Measurements from ENCODE around the gene TMTC2. TPM values are rescaled to one million over a fixed set of nuclear protein-coding genes. Genes with fewer than 3 reads are reported as not detected.
"Not testable (repeated sequence)": the region's sequence is repeated elsewhere in the genome, so short reads cannot be mapped to it uniquely, and the experiment has no call there.

Gene TMTC2
- total RNA-seq, 1 donor from 2014 or later, result 99.3 TPM

DNA sequence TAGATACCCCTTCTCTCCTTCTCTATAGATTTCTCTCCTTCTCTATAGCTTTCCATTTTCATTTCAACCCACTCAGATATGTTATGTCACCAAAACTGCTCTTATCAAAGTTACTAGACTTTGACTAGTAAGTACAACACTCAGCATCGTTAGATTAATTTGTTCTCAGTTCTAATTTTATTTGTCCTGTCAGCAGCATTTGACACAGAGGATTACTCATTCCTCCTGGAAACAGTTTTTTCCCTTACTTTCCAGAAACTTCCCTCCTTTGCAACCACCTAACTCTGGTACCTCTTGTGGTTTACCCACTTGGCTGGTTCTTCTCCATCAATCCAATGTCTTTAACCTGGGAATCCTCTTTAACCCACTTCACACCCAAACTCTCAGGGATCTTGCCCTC, 423.7 kb downstream of the TMTC2 start:
- no peak for DNase-seq
- Mint-ChIP-seq H3K27ac (ENCODE audit: unreplicated experiment) (no peak overlapping the region), H3K27me3 (ENCODE audit: unreplicated experiment) (peaks cover 2% of the 10 kb centered on the region), H3K4me3 (ENCODE audit: unreplicated experiment) (no peak overlapping the region), H3K9me3 (ENCODE audit: unreplicated experiment) (no peaks in the 10 kb centered on the region), H3K36me3 (ENCODE audit: unreplicated experiment) (peaks cover 5% of the 10 kb centered on the region), H3K4me1 (ENCODE audit: low read depth, unreplicated experiment) (peaks cover 7% of the 10 kb centered on the region)
- TF ChIP-seq, protein P1, sequence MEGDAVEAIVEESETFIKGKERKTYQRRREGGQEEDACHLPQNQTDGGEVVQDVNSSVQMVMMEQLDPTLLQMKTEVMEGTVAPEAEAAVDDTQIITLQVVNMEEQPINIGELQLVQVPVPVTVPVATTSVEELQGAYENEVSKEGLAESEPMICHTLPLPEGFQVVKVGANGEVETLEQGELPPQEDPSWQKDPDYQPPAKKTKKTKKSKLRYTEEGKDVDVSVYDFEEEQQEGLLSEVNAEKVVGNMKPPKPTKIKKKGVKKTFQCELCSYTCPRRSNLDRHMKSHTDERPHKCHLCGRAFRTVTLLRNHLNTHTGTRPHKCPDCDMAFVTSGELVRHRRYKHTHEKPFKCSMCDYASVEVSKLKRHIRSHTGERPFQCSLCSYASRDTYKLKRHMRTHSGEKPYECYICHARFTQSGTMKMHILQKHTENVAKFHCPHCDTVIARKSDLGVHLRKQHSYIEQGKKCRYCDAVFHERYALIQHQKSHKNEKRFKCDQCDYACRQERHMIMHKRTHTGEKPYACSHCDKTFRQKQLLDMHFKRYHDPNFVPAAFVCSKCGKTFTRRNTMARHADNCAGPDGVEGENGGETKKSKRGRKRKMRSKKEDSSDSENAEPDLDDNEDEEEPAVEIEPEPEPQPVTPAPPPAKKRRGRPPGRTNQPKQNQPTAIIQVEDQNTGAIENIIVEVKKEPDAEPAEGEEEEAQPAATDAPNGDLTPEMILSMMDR (IDR thresholded peaks at IDR 0.05; ENCODE audit: partially characterized antibody, unreplicated experiment), result no peak

DNA sequence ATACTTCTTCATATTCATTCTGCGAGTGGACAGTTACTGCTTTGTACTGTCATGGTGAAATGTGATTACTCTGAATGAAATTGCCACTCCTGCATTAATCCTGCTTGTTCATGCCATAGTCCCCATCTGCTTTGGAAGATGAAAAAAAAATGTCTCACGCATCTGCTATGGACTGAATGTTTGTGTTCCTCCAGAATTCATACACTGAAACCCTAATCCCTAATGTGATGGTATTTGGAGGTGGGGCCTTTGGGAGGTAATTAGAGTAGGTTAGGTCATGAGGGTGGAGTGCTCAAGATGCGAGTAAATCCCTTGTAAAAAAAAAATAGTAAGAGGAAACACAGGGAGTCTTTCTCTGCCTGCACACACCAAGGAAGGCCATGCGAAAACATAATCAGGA, 427.2 kb downstream of the TMTC2 start:
- no peak overlapping the region for H3K27ac Mint-ChIP-seq (ENCODE audit: unreplicated experiment)

DNA sequence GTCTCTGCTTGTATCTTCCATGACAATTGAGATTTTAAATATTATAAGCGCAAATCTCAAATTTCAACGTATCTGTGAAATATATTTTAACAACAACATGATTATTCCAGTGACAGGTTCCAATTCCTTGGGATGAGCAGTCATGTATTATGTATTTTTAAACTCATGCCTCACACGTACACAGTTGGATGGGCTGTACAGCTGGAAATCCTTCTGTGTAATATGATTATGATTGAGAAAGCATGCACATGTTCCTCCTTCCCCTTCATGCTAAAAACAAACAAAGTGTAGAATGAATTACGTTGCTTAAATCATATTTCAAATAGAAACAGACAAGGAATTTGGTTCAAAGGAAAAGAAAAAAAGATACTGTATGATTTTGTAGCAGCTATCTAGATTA, 428.3 kb downstream of the TMTC2 start:
- no peak overlapping the region for H3K27ac Mint-ChIP-seq (ENCODE audit: unreplicated experiment)
- TF ChIP-seq, protein P1 (IDR thresholded peaks at IDR 0.05; ENCODE audit: partially characterized antibody, unreplicated experiment), result no peak
- no peak for DNase-seq
- H3K9me3 Mint-ChIP-seq (ENCODE audit: unreplicated experiment), result peaks cover 4% of the 10 kb centered on the region
- H3K4me3 Mint-ChIP-seq (ENCODE audit: unreplicated experiment), result no peak overlapping the region
- peaks cover 11% of the 10 kb centered on the region for H3K36me3 Mint-ChIP-seq (ENCODE audit: unreplicated experiment)
- H3K27me3 Mint-ChIP-seq (ENCODE audit: unreplicated experiment), result peaks cover 4% of the 10 kb centered on the region
- peaks cover 7% of the 10 kb centered on the region for H3K4me1 Mint-ChIP-seq (ENCODE audit: low read depth, unreplicated experiment)

More for the DNA sequence above, 427.2 kb downstream of the TMTC2 start:
- H3K9me3 Mint-ChIP-seq (ENCODE audit: unreplicated experiment), result peaks cover 4% of the 10 kb centered on the region
- H3K36me3 Mint-ChIP-seq (ENCODE audit: unreplicated experiment), result peaks cover 13% of the 10 kb centered on the region
- TF ChIP-seq, protein P1 (IDR thresholded peaks at IDR 0.05; ENCODE audit: partially characterized antibody, unreplicated experiment), result no peak
- H3K4me3 Mint-ChIP-seq (ENCODE audit: unreplicated experiment), result no peak overlapping the region
- no peak for DNase-seq
- H3K27me3 Mint-ChIP-seq (ENCODE audit: unreplicated experiment), result peaks cover 6% of the 10 kb centered on the region
- H3K4me1 Mint-ChIP-seq (ENCODE audit: low read depth, unreplicated experiment), result peaks cover 7% of the 10 kb centered on the region

DNA sequence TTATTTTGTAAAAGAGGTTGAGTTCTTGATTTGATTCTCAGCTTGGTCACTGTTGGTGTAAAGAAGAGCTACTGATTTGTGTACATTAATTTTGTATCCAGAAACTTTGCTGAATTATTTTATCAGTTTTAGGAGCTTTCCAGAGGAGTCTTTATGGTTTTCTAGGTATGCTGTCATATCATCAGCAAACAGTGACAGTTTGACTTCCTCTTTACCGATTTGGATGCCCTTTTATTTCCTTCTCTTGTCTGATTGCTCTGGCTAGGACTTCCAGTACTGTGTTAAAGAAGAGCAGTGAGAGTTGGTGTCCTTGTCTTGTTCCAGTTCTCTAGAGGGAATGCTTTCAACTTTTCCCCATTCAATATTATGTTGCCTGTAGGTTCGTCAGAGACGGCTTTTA, 431.2 kb downstream of the TMTC2 start:
- not testable (repeated sequence) for H3K4me3 Mint-ChIP-seq (ENCODE audit: unreplicated experiment)

DNA sequence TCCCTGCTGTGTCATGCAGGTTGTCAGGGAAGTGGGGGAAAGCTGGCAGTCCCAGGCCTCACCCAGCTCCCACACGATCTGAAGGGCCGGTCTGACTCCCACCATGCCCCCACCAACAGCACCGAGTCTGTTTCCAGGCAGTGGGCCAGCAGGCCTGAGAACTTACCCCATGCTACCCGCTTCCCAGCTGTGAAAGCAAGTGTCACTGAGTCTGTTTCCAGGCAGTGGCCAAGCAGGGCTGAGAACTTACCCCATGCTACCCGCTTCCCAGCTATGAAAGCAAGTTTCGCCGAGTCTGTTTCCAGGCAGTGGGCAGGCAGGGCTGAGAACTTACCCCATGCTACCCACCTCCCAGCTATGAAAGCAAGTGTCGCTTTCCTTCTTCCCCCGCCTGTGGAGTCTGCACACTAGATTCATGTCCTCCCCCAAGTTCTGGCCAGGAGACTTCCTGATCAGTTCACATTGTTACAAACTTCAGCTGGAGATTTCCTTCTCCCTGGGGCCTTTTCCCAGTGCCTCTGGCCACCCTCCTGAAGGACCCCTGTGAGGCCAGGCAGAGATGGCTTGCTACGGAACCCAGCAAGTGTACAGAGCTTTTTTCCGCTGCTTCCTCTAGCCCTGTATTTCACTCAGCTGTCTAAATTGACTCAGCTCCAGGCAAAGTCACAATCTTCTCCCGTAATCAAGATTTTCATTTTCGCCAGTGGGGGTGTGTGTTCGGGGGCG, 435.4 kb downstream of the TMTC2 start:
- TF ChIP-seq, protein P1 (IDR thresholded peaks at IDR 0.05; ENCODE audit: partially characterized antibody, unreplicated experiment), result no peak
- no peak for DNase-seq
- Mint-ChIP-seq H3K4me3 (ENCODE audit: unreplicated experiment) (no peak overlapping the region), H3K9me3 (ENCODE audit: unreplicated experiment) (peaks cover 2% of the 10 kb centered on the region), H3K4me1 (ENCODE audit: low read depth, unreplicated experiment) (peaks cover 8% of the 10 kb centered on the region), H3K36me3 (ENCODE audit: unreplicated experiment) (peaks cover 11% of the 10 kb centered on the region), H3K27me3 (ENCODE audit: unreplicated experiment) (peaks cover 8% of the 10 kb centered on the region), H3K27ac (ENCODE audit: unreplicated experiment) (no peak overlapping the region)

More for the DNA sequence above, 431.2 kb downstream of the TMTC2 start:
- DNase-seq; H3K27ac Mint-ChIP-seq (ENCODE audit: unreplicated experiment); H3K9me3 Mint-ChIP-seq (ENCODE audit: unreplicated experiment); H3K27me3 Mint-ChIP-seq (ENCODE audit: unreplicated experiment): not testable (repeated sequence)
- Mint-ChIP-seq H3K4me1 (ENCODE audit: low read depth, unreplicated experiment) (peaks cover 14% of the 10 kb centered on the region), H3K36me3 (ENCODE audit: unreplicated experiment) (peaks cover 11% of the 10 kb centered on the region)

Data from glutamatergic neuron (in vitro differentiated cells).